Prostate gland (tissue), 2 donors: ENCODE measurements around the gene ERCC1. TPM values are rescaled to one million over a fixed set of nuclear protein-coding genes. Genes with fewer than 3 reads are reported as not detected.

Experiments
- DNase-seq: peaks from one replicate; pipeline ENCODE4 v3.0.0-alpha.2; 2019; ENCODE audit warnings: low spot score
- H3K27ac ChIP-seq, 2 donors: fragments of 200-600 bp; sonication (generic); 2 replicates each; pipeline ENCODE4 v1.5.1; 2017 to 2019
- H3K27me3 ChIP-seq: fragments of 200-600 bp; sonication (generic); replicated peaks from 2 replicates; pipeline ENCODE4 v1.5.1; 2019; ENCODE audit not compliant: insufficient read depth
- H3K36me3 ChIP-seq, 2 donors: fragments of 200-600 bp; sonication (generic); 1 replicate in 1 of 2; 2 replicates in 1 of 2; pipeline versions ENCODE4 v1.5.1 to v1.8.1; 2017 to 2019
- H3K4me1 ChIP-seq: fragments of 200-600 bp; sonication (generic); replicated peaks from 2 replicates; pipeline ENCODE4 v1.5.1; 2019
- H3K4me3 ChIP-seq, 2 donors: fragments of 200-600 bp; sonication (generic); 2 replicates each; pipeline ENCODE4 v1.5.1; 2017 to 2019
- H3K9me3 ChIP-seq: fragments of 200-600 bp; sonication (generic); 2 replicates; pipeline ENCODE4 v1.5.1; 2017
- CTCF ChIP-seq, 4 experiments: fragments of 200-600 bp in 2 of 4; fragments of 450-650 bp in 2 of 4; sonication (generic) in 2 of 4; IDR thresholded peaks; 1 replicate in 3 of 4; 2 replicates in 1 of 4; pipeline ENCODE4 v1.5.1; 2016 to 2019; ENCODE audit warnings: antibody characterized with exemption in 4 of 4, mild to moderate bottlenecking in 2 of 4, moderate library complexity in 2 of 4
- POLR2A ChIP-seq: fragments of 450-650 bp; IDR thresholded peaks from one replicate; pipeline ENCODE4 v1.6.1; 2016; ENCODE audit warnings: antibody characterized with exemption, mild to moderate bottlenecking
- POLR2AphosphoS5 ChIP-seq: sonication (generic); formaldehyde crosslinking; IDR thresholded peaks from one replicate; pipeline ENCODE4 v1.6.1; 2017; ENCODE audit warnings: antibody characterized with exemption
- WGBS: methylation state at CpG from one replicate; pipeline ENCODE4 v1.1.5; 2018; 5-methylcytosine and 5-hydroxymethylcytosine counted together
- intact Hi-C: fragments of 100-400 bp; cut with DNase I; formaldehyde crosslinking; loops from one replicate; pipeline ENCODE4 v1.14.2; 2022
- total RNA-seq, 2 donors: library from RNA; depleted of rRNA; stranded (reverse); fragments of >200 nt; gene quantifications; one replicate each; pipeline ENCODE4 v1.1.0, GENCODE V29; 2016

The ERCC1 gene
- total RNA-seq, 2 donors from 2014 or later: 142 to 151 TPM

- TF ChIP-seq POLR2AphosphoS5 (peak; percentile 70), POLR2A (peak; percentile 17), CTCF (IDR thresholded peaks at IDR 0.05) (no peak)
- intact Hi-C loops: no loop called here
- H3K27ac ChIP-seq: peak overlapping the region; percentile 90 to 96
- peaks cover 9% of the 10 kb centered on the region for H3K4me1 ChIP-seq
- peak; percentile 92 for DNase-seq
- H3K36me3 ChIP-seq: no peaks in the 10 kb centered on the region
- WGBS: under 1% methylated on average over 47 of the region's 48 CpGs
- no peaks in the 10 kb centered on the region for H3K9me3 ChIP-seq
- peak overlapping the region; percentile 53 to 60 for H3K4me3 ChIP-seq
- H3K27me3 ChIP-seq: no peaks in the 10 kb centered on the region
Observed at GRCh38 chr19:45405435-45406225, 18.1 kb downstream of the ERCC1 start.

- Histone ChIP-seq H3K4me3 (peak within 1 kb of the TSS; percentile 53 to 60), H3K27ac (peak within 1 kb of the TSS; percentile 90 to 96), H3K4me1 (peaks cover 9% of the 10 kb centered on the region), H3K36me3 (no peaks in the 10 kb centered on the region), H3K9me3 (no peaks in the 10 kb centered on the region), H3K27me3 (no peaks in the 10 kb centered on the region)
- intact Hi-C loops: no loop called here
- peak; percentile 96 for DNase-seq
- WGBS: 3% methylated on average over 42 of the region's 46 CpGs
- TF ChIP-seq POLR2A (peak; percentile 93), POLR2AphosphoS5 (peak; percentile 84), CTCF (IDR thresholded peaks at IDR 0.05) (no peak)
Observed at GRCh38 chr19:45404557-45405434, 18.9 kb downstream of the ERCC1 start, which contains the start of gene PPP1R13L. Gene PPP1R13L, minus strand, starts transcription at chr19:45405069. Its CDS starts 6,751 bp downstream, at chr19:45398318.

- Histone ChIP-seq H3K9me3 (no peaks in the 10 kb centered on the region), H3K27me3 (no peaks in the 10 kb centered on the region), H3K27ac (peak overlapping the region; percentile 90 to 96), H3K36me3 (no peaks in the 10 kb centered on the region), H3K4me1 (peaks cover 9% of the 10 kb centered on the region), H3K4me3 (peak overlapping the region; percentile 53 to 60)
- TF ChIP-seq POLR2A (peak; percentile 57), POLR2AphosphoS5 (peak; percentile 62), CTCF (IDR thresholded peaks at IDR 0.05) (peak in 3 of 4 experiments; percentile 55 to 80 (median 70))
- WGBS: 10% methylated on average over 25 of the region's 25 CpGs
- peak; percentile 66 for DNase-seq
- intact Hi-C loops: no loop called here
Observed at GRCh38 chr19:45403781-45404556, 19.7 kb downstream of the ERCC1 start.

GRCh38 chr19:45403272-45403671 lies 20.4 kb downstream of the ERCC1 start:
- no peaks in the 10 kb centered on the region for H3K9me3 ChIP-seq
- 53% methylated on average over 4 of the region's 4 CpGs for WGBS
- no peak overlapping the region for H3K4me3 ChIP-seq
- no peak for DNase-seq
- peak overlapping the region in 1 of 2 donors; percentile 96 for H3K27ac ChIP-seq
- TF ChIP-seq POLR2A (no peak), POLR2AphosphoS5 (no peak), CTCF (IDR thresholded peaks at IDR 0.05) (no peak)
- no peaks in the 10 kb centered on the region for H3K36me3 ChIP-seq
- no peaks in the 10 kb centered on the region for H3K27me3 ChIP-seq
- intact Hi-C loops: no loop called here
- peaks cover 9% of the 10 kb centered on the region for H3K4me1 ChIP-seq
